PC-9 (cell line): ENCODE data around the gene CXCL6. TPM values are rescaled to one million over a fixed set of nuclear protein-coding genes. Genes with fewer than 3 reads are reported as not detected.

Experiments
- BruUV-seq: library from RNA; stranded (reverse); fragments of 400-500 nt; replicated peaks from 2 replicates; lab custom pipeline; 2021; lab: Mats Ljungman, UMichigan
- CTCF ChIA-PET: fragments of 300-600 bp; sonication (Branson Sonifier 250); formaldehyde crosslinking; loops from one replicate; lab custom pipeline; 2022; ENCODE audit warnings: antibody characterized with exemption; lab: Charles Lee
- POLR2A ChIA-PET: fragments of 300-600 bp; sonication (Branson Sonifier 250); formaldehyde crosslinking; loops from one replicate; lab custom pipeline; 2022; ENCODE audit warnings: antibody characterized with exemption; ENCODE audit not compliant: unreplicated experiment; lab: Charles Lee
- DNase-seq, 2 experiments: peaks; one replicate each; pipeline versions ENCODE4 v3.0.0 to v3.0.0-alpha.2; 2015 to 2022; ENCODE audit warnings: mixed read lengths in 1 of 2
- H2AFZ ChIP-seq: fragments of 200-600 bp; sonication (generic); 2 replicates; pipeline ENCODE4 v1.8.1; 2017; ENCODE audit warnings: antibody characterized with exemption
- H3F3A ChIP-seq: fragments of 200-600 bp; sonication (generic); 2 replicates; pipeline ENCODE4 v1.8.1; 2017; ENCODE audit warnings: antibody characterized with exemption, mild to moderate bottlenecking, low read depth; ENCODE audit not compliant: insufficient read depth
- H3K27ac ChIP-seq: fragments of 200-600 bp; sonication (generic); 2 replicates; pipeline ENCODE4 v1.6.1; 2016; ENCODE audit warnings: mixed run types
- H3K27me3 ChIP-seq: fragments of 200-600 bp; sonication (generic); 2 replicates; pipeline ENCODE4 v1.6.1; 2016; ENCODE audit warnings: low read depth, mixed run types; ENCODE audit not compliant: insufficient read depth
- H3K36me3 ChIP-seq: fragments of 200-600 bp; sonication (generic); 2 replicates; pipeline ENCODE4 v1.6.1; 2016; ENCODE audit warnings: low read depth, mixed run types
- H3K4me1 ChIP-seq: fragments of 200-600 bp; sonication (generic); replicated peaks from 2 replicates; pipeline ENCODE4 v1.6.1; 2016; ENCODE audit warnings: mixed run types; ENCODE audit not compliant: insufficient read depth
- H3K4me2 ChIP-seq: fragments of 200-600 bp; sonication (generic); 2 replicates; pipeline ENCODE4 v1.6.1; 2017; ENCODE audit warnings: mixed run types
- H3K4me3 ChIP-seq: fragments of 200-600 bp; sonication (generic); 2 replicates; pipeline ENCODE4 v1.6.1; 2016; ENCODE audit warnings: mixed run types
- H3K79me2 ChIP-seq: fragments of 200-600 bp; sonication (generic); 2 replicates; pipeline ENCODE4 v1.6.1; 2017; ENCODE audit warnings: low read depth, mixed run types
- H3K9me2 ChIP-seq: fragments of 200-600 bp; sonication (generic); 2 replicates; pipeline ENCODE4 v1.8.1; 2017; ENCODE audit warnings: mild to moderate bottlenecking; ENCODE audit not compliant: insufficient read depth
- H3K9me3 ChIP-seq: fragments of 200-600 bp; sonication (generic); 2 replicates; pipeline ENCODE4 v1.8.1; 2016; ENCODE audit warnings: low read depth; ENCODE audit not compliant: insufficient read depth
- H4K20me1 ChIP-seq: fragments of 200-600 bp; sonication (generic); 2 replicates; pipeline ENCODE4 v1.8.1; 2017; ENCODE audit not compliant: insufficient read depth
- CTCF ChIP-seq: fragments of 200-600 bp; sonication (generic); conservative IDR thresholded peaks from 2 replicates; pipeline ENCODE4 v1.6.1; 2017; ENCODE audit warnings: mixed run types, antibody characterized with exemption, mild to moderate bottlenecking, moderate library complexity
- EZH2 ChIP-seq: fragments of 200-600 bp; sonication (generic); IDR thresholded peaks from 2 replicates; pipeline ENCODE4 v1.8.0; 2017; ENCODE audit warnings: antibody characterized with exemption, low read depth
- intact Hi-C: fragments of 100-400 bp; cut with micrococcal nuclease; formaldehyde crosslinking; loops from one replicate; pipeline ENCODE4 v1.10.0; 2022; ENCODE audit not compliant: unreplicated experiment
- total RNA-seq: library from RNA; stranded (reverse); gene quantifications from 2 replicates; pipeline ENCODE4 v1.2.3, GENCODE V29; 2021

The CXCL6 gene
- total RNA-seq, 1 experiment from 2014 or later: not detected

- H3K36me3 ChIP-seq: no peaks in the 10 kb centered on the region
- CTCF ChIA-PET: no interaction called here
- H3K27ac ChIP-seq: 0 out of 2 replicates have a peak overlapping the region, but pooled peaks have one; percentile 29
- TF ChIP-seq CTCF (no peak), EZH2 (no peak)
- POLR2A ChIA-PET: no interaction called here
- H3K4me2 ChIP-seq: peak overlapping the region; percentile 16; the same call in 1 of the 2 replicates
- H3K9me3 ChIP-seq: no peaks in the 10 kb centered on the region
- H3K9me2 ChIP-seq: no peaks in the 10 kb centered on the region
- no peaks in the 10 kb centered on the region; the same call in 1 of the 2 replicates for H3K4me1 ChIP-seq
- H3K4me3 ChIP-seq: no peak overlapping the region
- H3K79me2 ChIP-seq: no peaks in the 10 kb centered on the region
- no peaks in the 10 kb centered on the region for H3K27me3 ChIP-seq
- peak in 1 of 2 experiments; percentile 46 for DNase-seq
- no peaks in the 10 kb centered on the region for H3F3A ChIP-seq
- no peaks in the 10 kb centered on the region for H4K20me1 ChIP-seq
- intact Hi-C loops: no loop called here
- no peak overlapping the region for H2AFZ ChIP-seq
- BruUV-seq: no TSS peak
Measured at GRCh38 chr4:73844345-73844744, 7.9 kb downstream of the CXCL6 start.

- Histone ChIP-seq H3K4me1 (no peaks in the 10 kb centered on the region; the same call in 1 of the 2 replicates), H3K4me3 (no peak overlapping the region), H3K36me3 (no peaks in the 10 kb centered on the region), H3K9me2 (no peaks in the 10 kb centered on the region), H3K27ac (0 out of 2 replicates have a peak overlapping the region, but pooled peaks have one; percentile 29), H3K9me3 (no peaks in the 10 kb centered on the region), H3K4me2 (peak overlapping the region; percentile 16; the same call in 1 of the 2 replicates), H3K27me3 (no peaks in the 10 kb centered on the region), H3F3A (no peaks in the 10 kb centered on the region), H2AFZ (no peak overlapping the region), H3K79me2 (no peaks in the 10 kb centered on the region), H4K20me1 (no peaks in the 10 kb centered on the region)
- DNase-seq: no peak
- ChIA-PET POLR2A (no interaction called here), CTCF (no interaction called here)
- BruUV-seq: no TSS peak
- intact Hi-C loops: no loop called here
- no peak for TF ChIP-seq EZH2
- no peak for TF ChIP-seq CTCF
Measured at GRCh38 chr4:73844806-73845205, 8.3 kb downstream of the CXCL6 start.

- no peak overlapping the region for H3K27ac ChIP-seq
- no peaks in the 10 kb centered on the region for H3K27me3 ChIP-seq
- TF ChIP-seq EZH2 (no peak), CTCF (no peak)
- no TSS peak for BruUV-seq
- H3F3A ChIP-seq: no peaks in the 10 kb centered on the region
- intact Hi-C loops: no loop called here
- CTCF ChIA-PET: no interaction called here
- H3K4me1 ChIP-seq: no peaks in the 10 kb centered on the region; the same call in 1 of the 2 replicates
- H3K9me2 ChIP-seq: no peaks in the 10 kb centered on the region
- H3K36me3 ChIP-seq: no peaks in the 10 kb centered on the region
- no peak overlapping the region for H3K4me2 ChIP-seq
- H3K79me2 ChIP-seq: no peaks in the 10 kb centered on the region
- no peak overlapping the region for H3K4me3 ChIP-seq
- H2AFZ ChIP-seq: no peak overlapping the region
- DNase-seq: no peak
- POLR2A ChIA-PET: no interaction called here
- H3K9me3 ChIP-seq: no peaks in the 10 kb centered on the region
- no peaks in the 10 kb centered on the region for H4K20me1 ChIP-seq
Measured at GRCh38 chr4:73847526-73848182, 11.2 kb downstream of the CXCL6 start.
